IMR-90 (cell line): ENCODE results near the gene RPUSD1. TPM values are rescaled to one million over a fixed set of nuclear protein-coding genes. Genes with fewer than 3 reads are reported as not detected.

Source experiments
- ATAC-seq: fragments of 200-7000 bp; cut with Tn5 transposase; 2 replicates; pipeline ENCODE4 v1.9.1; 2020; ENCODE audit warnings: low read depth, mild to moderate bottlenecking, moderate library complexity
- BruUV-seq: library from RNA; stranded (reverse); fragments of 400-500 nt; replicated peaks from 2 replicates; lab custom pipeline; 2021; lab: Mats Ljungman, UMichigan
- CTCF ChIA-PET: fragments of 300-600 bp; formaldehyde crosslinking; extraction: SDS; loops from one replicate; lab custom pipeline; 2021; ENCODE audit warnings: antibody characterized with exemption; lab: Yijun Ruan, JAX
- POLR2A ChIA-PET: fragments of 300-600 bp; sonication (Branson Sonifier 250); formaldehyde crosslinking; loops from one replicate; lab custom pipeline; 2022; ENCODE audit warnings: antibody characterized with exemption; ENCODE audit not compliant: unreplicated experiment; lab: Charles Lee
- DNase-seq: peaks from one replicate; pipeline ENCODE4 v3.0.0; 2013
- H2AFZ ChIP-seq: replicated peaks from 2 replicates; pipeline ENCODE3; 2013; ENCODE audit warnings: low read length, mild to moderate bottlenecking; ENCODE audit not compliant: poor library complexity
- H2AK5ac ChIP-seq: 2 replicates; pipeline ENCODE4 v1.6.1; 2013; ENCODE audit warnings: low read depth, low read length, inconsistent platforms
- H2AK9ac ChIP-seq: replicated peaks from 2 replicates; pipeline ENCODE3; 2013; ENCODE audit warnings: mild to moderate bottlenecking, low read depth, low read length, moderate library complexity; ENCODE audit not compliant: poor library complexity
- H2BK120ac ChIP-seq: 2 replicates; pipeline ENCODE4 v1.6.1; 2013; ENCODE audit warnings: low read depth, low read length, inconsistent platforms
- H2BK15ac ChIP-seq: 3 replicates; pipeline ENCODE4 v1.6.1; 2013; ENCODE audit warnings: low read depth, low read length, inconsistent platforms
- H2BK20ac ChIP-seq: 2 replicates; pipeline ENCODE4 v1.6.1; 2013; ENCODE audit warnings: low read depth, mild to moderate bottlenecking, inconsistent platforms, low read length, moderate library complexity
- H2BK5ac ChIP-seq: 2 replicates; pipeline ENCODE4 v1.6.1; 2013; ENCODE audit warnings: mild to moderate bottlenecking, low read depth, low read length, inconsistent platforms; ENCODE audit not compliant: poor library complexity, severe bottlenecking
- H3K14ac ChIP-seq: replicated peaks from 2 replicates; pipeline ENCODE4 v1.6.1; 2013; ENCODE audit warnings: low read depth, low read length, inconsistent platforms
- H3K18ac ChIP-seq: 2 replicates; pipeline ENCODE4 v1.6.1; 2013; ENCODE audit warnings: low read depth, low read length, control low read depth
- H3K23ac ChIP-seq: 2 replicates; pipeline ENCODE4 v1.6.1; 2013; ENCODE audit warnings: low read depth, low read length, inconsistent platforms
- H3K27ac ChIP-seq: 2 replicates; pipeline ENCODE4 v1.5.1; 2013; ENCODE audit warnings: mild to moderate bottlenecking, control low read depth, low read length; ENCODE audit not compliant: insufficient read depth
- H3K27me3 ChIP-seq: 2 replicates; pipeline ENCODE4 v1.6.1; 2013; ENCODE audit warnings: low read length; ENCODE audit not compliant: control insufficient read depth, insufficient read depth
- H3K36me3 ChIP-seq: 2 replicates; pipeline ENCODE4 v1.6.1; 2013; ENCODE audit warnings: low read length, mixed read lengths; ENCODE audit not compliant: control insufficient read depth, insufficient read depth
- H3K4ac ChIP-seq: 2 replicates; pipeline ENCODE4 v1.6.1; 2013; ENCODE audit warnings: low read depth, low read length, inconsistent platforms
- H3K4me1 ChIP-seq: 2 replicates; pipeline ENCODE4 v1.6.1; 2013; ENCODE audit warnings: low read length, mixed read lengths; ENCODE audit not compliant: control insufficient read depth, insufficient read depth
- H3K4me2 ChIP-seq: 2 replicates; pipeline ENCODE4 v1.6.1; 2013; ENCODE audit warnings: low read depth, mild to moderate bottlenecking, control low read depth, low read length, moderate library complexity
- H3K4me3 ChIP-seq: 2 replicates; pipeline ENCODE4 v1.5.1; 2013; ENCODE audit warnings: low read depth, mild to moderate bottlenecking, control low read depth, low read length, moderate library complexity; ENCODE audit not compliant: insufficient read depth
- H3K56ac ChIP-seq: 2 replicates; pipeline ENCODE4 v1.6.1; 2013; ENCODE audit warnings: low read length, inconsistent platforms; ENCODE audit not compliant: insufficient read depth; ENCODE audit errors: extremely low read depth
- H3K79me1 ChIP-seq, 2 experiments: 2 replicates each; pipeline ENCODE4 v1.6.1; 2013; ENCODE audit warnings: low read length in 2 of 2, inconsistent platforms in 1 of 2, low read depth in 1 of 2
- H3K9ac ChIP-seq: 2 replicates; pipeline ENCODE4 v1.6.1; 2013; ENCODE audit warnings: low read depth, low read length, control low read depth
- H3K9me1 ChIP-seq: 2 replicates; pipeline ENCODE4 v1.6.1; 2013; ENCODE audit warnings: low read length, inconsistent platforms; ENCODE audit not compliant: insufficient read depth
- H3K9me3 ChIP-seq: 2 replicates; pipeline ENCODE4 v1.6.1; 2013; ENCODE audit warnings: low read length; ENCODE audit not compliant: control insufficient read depth, insufficient read depth
- H4K20me1 ChIP-seq: 2 replicates; pipeline ENCODE4 v1.6.1; 2013; ENCODE audit warnings: low read length, inconsistent platforms; ENCODE audit not compliant: insufficient read depth
- H4K5ac ChIP-seq: 2 replicates; pipeline ENCODE4 v1.6.1; 2013; ENCODE audit warnings: mild to moderate bottlenecking, low read depth, low read length, control low read depth
- H4K8ac ChIP-seq, 2 experiments: 2 replicates each; pipeline ENCODE4 v1.6.1; 2013; ENCODE audit warnings: low read depth in 2 of 2, low read length in 2 of 2, control low read depth in 1 of 2, inconsistent platforms in 1 of 2
- H4K91ac ChIP-seq: 2 replicates; pipeline ENCODE4 v1.6.1; 2013; ENCODE audit warnings: low read depth, low read length, inconsistent platforms; ENCODE audit not compliant: insufficient read depth
- CEBPB ChIP-seq: IDR thresholded peaks from 2 replicates; pipeline ENCODE4 v1.6.1; 2012; ENCODE audit warnings: low read depth, low read length, improper control_type of control experiment
- CHD1 ChIP-seq: IDR thresholded peaks from 2 replicates; pipeline ENCODE4 v1.6.1; 2012; ENCODE audit warnings: low read depth, low read length, improper control_type of control experiment
- MAFK ChIP-seq: IDR thresholded peaks from 2 replicates; pipeline ENCODE4 v1.6.1; 2012; ENCODE audit warnings: low read depth, low read length, improper control_type of control experiment
- NFE2L2 ChIP-seq: fragments of 150-350 bp; IDR thresholded peaks from 2 replicates; pipeline ENCODE4 v1.6.1; 2016; ENCODE audit warnings: low read depth, mild to moderate bottlenecking, low read length
- RFX5 ChIP-seq: IDR thresholded peaks from 2 replicates; pipeline ENCODE4 v1.8.0; 2012; ENCODE audit warnings: low read depth, mild to moderate bottlenecking, low read length, moderate library complexity
- SMC3 ChIP-seq: fragments of 150-350 bp; IDR thresholded peaks from 2 replicates; pipeline ENCODE4 v1.6.1; 2016; ENCODE audit warnings: low read depth, mild to moderate bottlenecking, antibody characterized with exemption, low read length, moderate library complexity
- WGBS, 2 experiments: methylation state at CpG; one replicate each; pipeline versions ENCODE4 v1.1.5 to v1.1.7; 2013; ENCODE audit warnings: missing lambda C conversion rate in 2 of 2; ENCODE audit not compliant: insufficient read length in 1 of 2; ENCODE audit errors: extremely low coverage in 2 of 2; 5-methylcytosine and 5-hydroxymethylcytosine counted together
- dilution Hi-C: fragments of 300-500 bp; cut with HindIII; formaldehyde crosslinking; loops from one replicate; pipeline ENCODE4 v1.14.3; 2018; ENCODE audit warnings: low sequenced_read_pairs; ENCODE audit not compliant: unreplicated experiment
- in situ Hi-C: fragments of 300-500 bp; cut with MboI; formaldehyde crosslinking; loops from 3 replicates; pipeline ENCODE4 v1.14.3; 2019; ENCODE audit warnings: low sequenced_read_pairs, inconsistent platforms, mixed read lengths
- intact Hi-C: fragments of 100-400 bp; cut with micrococcal nuclease; formaldehyde crosslinking; loops from 2 replicates; pipeline ENCODE4 v1.10.0; 2022
- polyA plus RNA-seq, 3 experiments: library from polyadenylated mRNA; depleted of rRNA; stranded (reverse); fragments of >200 nt; gene quantifications; 2 replicates each; pipeline ENCODE4 v1.2.3, GENCODE V29; 2012; ENCODE audit warnings: low replicate concordance in 1 of 3
- total RNA-seq: library from RNA; depleted of rRNA; stranded (reverse); fragments of >200 nt; gene quantifications from 2 replicates; pipeline ENCODE4 v1.2.3, GENCODE V29; 2012
- TF ChIP-seq, protein P1 (sequence below): conservative IDR thresholded peaks from 2 replicates; pipeline ENCODE4 v1.5.1; 2012; ENCODE audit warnings: mild to moderate bottlenecking, low read depth, low read length, improper control_type of control experiment

RPUSD1 gene
- total and polyA plus RNA-seq, 2 of the 4 experiments (the other 2 are of a cell fraction): 13.1 to 32.3 TPM

DNA sequence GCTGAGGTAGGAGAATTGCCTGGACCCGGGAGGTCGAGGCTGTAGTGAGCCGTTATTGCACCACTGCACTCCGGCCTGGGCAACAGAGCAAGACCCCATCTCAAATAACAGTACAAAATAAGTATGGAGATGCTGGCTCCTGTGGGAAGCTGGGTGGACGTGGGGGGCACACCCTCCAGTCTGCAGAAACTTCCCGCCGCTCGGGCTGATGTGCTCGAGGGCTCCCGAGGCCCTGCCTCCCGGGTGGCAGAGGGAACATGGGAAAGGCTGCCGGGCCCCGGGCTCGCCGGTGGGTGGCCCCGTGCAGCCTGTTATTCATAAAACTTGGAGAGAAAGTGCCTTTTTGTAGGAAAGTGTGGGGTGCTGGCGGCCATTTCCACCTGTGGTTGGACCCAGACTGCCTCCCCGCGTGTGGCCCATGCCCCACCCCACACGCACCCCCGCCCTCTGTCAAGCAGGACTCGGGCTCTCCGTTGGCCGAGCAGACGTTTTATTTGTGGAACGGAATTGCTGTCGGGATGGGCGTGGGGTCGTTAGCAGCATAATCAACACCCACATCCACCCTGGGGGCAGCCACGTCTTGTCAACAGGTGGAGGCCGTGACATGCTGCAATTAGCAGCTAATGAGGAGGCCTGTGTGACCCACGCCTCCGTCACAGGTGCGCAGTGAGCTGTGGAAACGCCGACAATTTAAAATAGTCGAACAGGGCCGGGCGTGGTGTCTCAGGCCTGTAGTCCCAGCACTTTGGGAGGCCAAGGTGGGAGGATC, 40.0 kb downstream of the RPUSD1 start (continued):
- TF ChIP-seq, protein P1, sequence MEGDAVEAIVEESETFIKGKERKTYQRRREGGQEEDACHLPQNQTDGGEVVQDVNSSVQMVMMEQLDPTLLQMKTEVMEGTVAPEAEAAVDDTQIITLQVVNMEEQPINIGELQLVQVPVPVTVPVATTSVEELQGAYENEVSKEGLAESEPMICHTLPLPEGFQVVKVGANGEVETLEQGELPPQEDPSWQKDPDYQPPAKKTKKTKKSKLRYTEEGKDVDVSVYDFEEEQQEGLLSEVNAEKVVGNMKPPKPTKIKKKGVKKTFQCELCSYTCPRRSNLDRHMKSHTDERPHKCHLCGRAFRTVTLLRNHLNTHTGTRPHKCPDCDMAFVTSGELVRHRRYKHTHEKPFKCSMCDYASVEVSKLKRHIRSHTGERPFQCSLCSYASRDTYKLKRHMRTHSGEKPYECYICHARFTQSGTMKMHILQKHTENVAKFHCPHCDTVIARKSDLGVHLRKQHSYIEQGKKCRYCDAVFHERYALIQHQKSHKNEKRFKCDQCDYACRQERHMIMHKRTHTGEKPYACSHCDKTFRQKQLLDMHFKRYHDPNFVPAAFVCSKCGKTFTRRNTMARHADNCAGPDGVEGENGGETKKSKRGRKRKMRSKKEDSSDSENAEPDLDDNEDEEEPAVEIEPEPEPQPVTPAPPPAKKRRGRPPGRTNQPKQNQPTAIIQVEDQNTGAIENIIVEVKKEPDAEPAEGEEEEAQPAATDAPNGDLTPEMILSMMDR: no peak

DNA sequence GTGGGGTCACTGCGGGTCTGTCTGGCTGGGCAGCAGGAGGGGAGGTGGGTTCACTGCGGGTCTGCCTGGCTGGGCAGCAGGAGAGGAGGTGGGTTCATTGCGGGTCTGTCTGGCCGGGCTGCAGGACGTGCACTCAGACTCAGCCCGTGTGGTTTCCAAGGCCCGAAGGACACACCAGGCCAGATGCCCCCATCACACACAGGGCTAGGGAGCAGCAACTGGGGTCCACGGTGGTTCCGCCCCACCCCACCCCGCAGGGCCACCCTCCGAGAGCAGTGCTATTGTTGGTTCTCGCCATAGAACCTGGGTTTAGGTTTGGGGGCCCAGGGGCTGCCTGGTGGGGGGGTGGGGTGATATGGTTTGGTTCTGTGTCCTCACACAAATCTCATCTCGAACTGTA, 41.5 kb downstream of the RPUSD1 start:
- intact Hi-C loops: no loop called here

More for the DNA sequence above, 41.5 kb downstream of the RPUSD1 start:
- H3K9ac ChIP-seq: no peak overlapping the region
- no peaks in the 10 kb centered on the region for H3K79me1 ChIP-seq
- dilution Hi-C loops (no loop called here), in situ Hi-C loops (no loop called here)
- ATAC-seq: no peak
- no peak overlapping the region for H3K18ac ChIP-seq
- WGBS, 2 experiments: 77% methylated on average over 5 of the region's 13 CpGs; no CpG with 5 or more reads in 1 of the 2 experiments
- no peak overlapping the region for H2BK5ac ChIP-seq
- no peak overlapping the region for H3K23ac ChIP-seq
- TF ChIP-seq RFX5: no peak
- TF ChIP-seq CHD1: no peak
- no peak for TF ChIP-seq CEBPB
- no peak for TF ChIP-seq MAFK
- no peak for TF ChIP-seq NFE2L2
- no peak for TF ChIP-seq SMC3
- no peak overlapping the region for H3K14ac ChIP-seq
- no peak overlapping the region for H2AFZ ChIP-seq
- ChIA-PET POLR2A (no interaction called here), CTCF (no interaction called here)
- no TSS peak for BruUV-seq
- no peaks in the 10 kb centered on the region for H4K20me1 ChIP-seq
- H2BK120ac ChIP-seq: no peak overlapping the region
- no peak overlapping the region for H4K91ac ChIP-seq
- H3K4me1 ChIP-seq: no peaks in the 10 kb centered on the region
- H2BK20ac ChIP-seq: no peak overlapping the region
- no peak overlapping the region for H2AK5ac ChIP-seq
- no peak overlapping the region for H3K4me2 ChIP-seq
- DNase-seq: no peak
- H4K8ac ChIP-seq: no peak overlapping the region
- H3K27ac ChIP-seq: no peak overlapping the region
- H3K27me3 ChIP-seq: peaks cover 4% of the 10 kb centered on the region; the same call in 1 of the 2 replicates
- H3K9me3 ChIP-seq: no peaks in the 10 kb centered on the region
- no peak overlapping the region for H3K4ac ChIP-seq
- no peak overlapping the region for H2AK9ac ChIP-seq
- H4K5ac ChIP-seq: no peak overlapping the region
- no peaks in the 10 kb centered on the region for H3K36me3 ChIP-seq
- H3K4me3 ChIP-seq: no peak overlapping the region
- no peaks in the 10 kb centered on the region for H3K9me1 ChIP-seq
- H3K56ac ChIP-seq: no peak overlapping the region
- no peak overlapping the region for H2BK15ac ChIP-seq
